IMR-90 (cell line): ENCODE data around the gene AMBRA1. TPM values are rescaled to one million over a fixed set of nuclear protein-coding genes. Genes with fewer than 3 reads are reported as not detected.
A peak's percentile ranks its signal among the peaks of the same experiment; 100 is the strongest.

Experiments used
- ATAC-seq: fragments of 200-7000 bp; cut with Tn5 transposase; 2 replicates; pipeline ENCODE4 v1.9.1; 2020; ENCODE audit warnings: low read depth, mild to moderate bottlenecking, moderate library complexity
- BruUV-seq: library from RNA; stranded (reverse); fragments of 400-500 nt; replicated peaks from 2 replicates; lab custom pipeline; 2021; lab: Mats Ljungman, UMichigan
- CTCF ChIA-PET: fragments of 300-600 bp; formaldehyde crosslinking; extraction: SDS; loops from one replicate; lab custom pipeline; 2021; ENCODE audit warnings: antibody characterized with exemption; lab: Yijun Ruan, JAX
- POLR2A ChIA-PET: fragments of 300-600 bp; sonication (Branson Sonifier 250); formaldehyde crosslinking; loops from one replicate; lab custom pipeline; 2022; ENCODE audit warnings: antibody characterized with exemption; ENCODE audit not compliant: unreplicated experiment; lab: Charles Lee
- DNase-seq: peaks from one replicate; pipeline ENCODE4 v3.0.0; 2013
- H2AFZ ChIP-seq: replicated peaks from 2 replicates; pipeline ENCODE3; 2013; ENCODE audit warnings: low read length, mild to moderate bottlenecking; ENCODE audit not compliant: poor library complexity
- H2AK5ac ChIP-seq: 2 replicates; pipeline ENCODE4 v1.6.1; 2013; ENCODE audit warnings: low read depth, low read length, inconsistent platforms
- H2AK9ac ChIP-seq: replicated peaks from 2 replicates; pipeline ENCODE3; 2013; ENCODE audit warnings: mild to moderate bottlenecking, low read depth, low read length, moderate library complexity; ENCODE audit not compliant: poor library complexity
- H2BK120ac ChIP-seq: 2 replicates; pipeline ENCODE4 v1.6.1; 2013; ENCODE audit warnings: low read depth, low read length, inconsistent platforms
- H2BK15ac ChIP-seq: 3 replicates; pipeline ENCODE4 v1.6.1; 2013; ENCODE audit warnings: low read depth, low read length, inconsistent platforms
- H2BK20ac ChIP-seq: 2 replicates; pipeline ENCODE4 v1.6.1; 2013; ENCODE audit warnings: low read depth, mild to moderate bottlenecking, inconsistent platforms, low read length, moderate library complexity
- H2BK5ac ChIP-seq: 2 replicates; pipeline ENCODE4 v1.6.1; 2013; ENCODE audit warnings: mild to moderate bottlenecking, low read depth, low read length, inconsistent platforms; ENCODE audit not compliant: poor library complexity, severe bottlenecking
- H3K14ac ChIP-seq: replicated peaks from 2 replicates; pipeline ENCODE4 v1.6.1; 2013; ENCODE audit warnings: low read depth, low read length, inconsistent platforms
- H3K18ac ChIP-seq: 2 replicates; pipeline ENCODE4 v1.6.1; 2013; ENCODE audit warnings: low read depth, low read length, control low read depth
- H3K23ac ChIP-seq: 2 replicates; pipeline ENCODE4 v1.6.1; 2013; ENCODE audit warnings: low read depth, low read length, inconsistent platforms
- H3K27ac ChIP-seq: 2 replicates; pipeline ENCODE4 v1.5.1; 2013; ENCODE audit warnings: mild to moderate bottlenecking, control low read depth, low read length; ENCODE audit not compliant: insufficient read depth
- H3K27me3 ChIP-seq: 2 replicates; pipeline ENCODE4 v1.6.1; 2013; ENCODE audit warnings: low read length; ENCODE audit not compliant: control insufficient read depth, insufficient read depth
- H3K36me3 ChIP-seq: 2 replicates; pipeline ENCODE4 v1.6.1; 2013; ENCODE audit warnings: low read length, mixed read lengths; ENCODE audit not compliant: control insufficient read depth, insufficient read depth
- H3K4ac ChIP-seq: 2 replicates; pipeline ENCODE4 v1.6.1; 2013; ENCODE audit warnings: low read depth, low read length, inconsistent platforms
- H3K4me1 ChIP-seq: 2 replicates; pipeline ENCODE4 v1.6.1; 2013; ENCODE audit warnings: low read length, mixed read lengths; ENCODE audit not compliant: control insufficient read depth, insufficient read depth
- H3K4me2 ChIP-seq: 2 replicates; pipeline ENCODE4 v1.6.1; 2013; ENCODE audit warnings: low read depth, mild to moderate bottlenecking, control low read depth, low read length, moderate library complexity
- H3K4me3 ChIP-seq: 2 replicates; pipeline ENCODE4 v1.5.1; 2013; ENCODE audit warnings: low read depth, mild to moderate bottlenecking, control low read depth, low read length, moderate library complexity; ENCODE audit not compliant: insufficient read depth
- H3K56ac ChIP-seq: 2 replicates; pipeline ENCODE4 v1.6.1; 2013; ENCODE audit warnings: low read length, inconsistent platforms; ENCODE audit not compliant: insufficient read depth; ENCODE audit errors: extremely low read depth
- H3K79me1 ChIP-seq, 2 experiments: 2 replicates each; pipeline ENCODE4 v1.6.1; 2013; ENCODE audit warnings: low read length in 2 of 2, inconsistent platforms in 1 of 2, low read depth in 1 of 2
- H3K9ac ChIP-seq: 2 replicates; pipeline ENCODE4 v1.6.1; 2013; ENCODE audit warnings: low read depth, low read length, control low read depth
- H3K9me1 ChIP-seq: 2 replicates; pipeline ENCODE4 v1.6.1; 2013; ENCODE audit warnings: low read length, inconsistent platforms; ENCODE audit not compliant: insufficient read depth
- H3K9me3 ChIP-seq: 2 replicates; pipeline ENCODE4 v1.6.1; 2013; ENCODE audit warnings: low read length; ENCODE audit not compliant: control insufficient read depth, insufficient read depth
- H4K20me1 ChIP-seq: 2 replicates; pipeline ENCODE4 v1.6.1; 2013; ENCODE audit warnings: low read length, inconsistent platforms; ENCODE audit not compliant: insufficient read depth
- H4K5ac ChIP-seq: 2 replicates; pipeline ENCODE4 v1.6.1; 2013; ENCODE audit warnings: mild to moderate bottlenecking, low read depth, low read length, control low read depth
- H4K8ac ChIP-seq, 2 experiments: 2 replicates each; pipeline ENCODE4 v1.6.1; 2013; ENCODE audit warnings: low read depth in 2 of 2, low read length in 2 of 2, control low read depth in 1 of 2, inconsistent platforms in 1 of 2
- H4K91ac ChIP-seq: 2 replicates; pipeline ENCODE4 v1.6.1; 2013; ENCODE audit warnings: low read depth, low read length, inconsistent platforms; ENCODE audit not compliant: insufficient read depth
- CEBPB ChIP-seq: IDR thresholded peaks from 2 replicates; pipeline ENCODE4 v1.6.1; 2012; ENCODE audit warnings: low read depth, low read length, improper control_type of control experiment
- CHD1 ChIP-seq: IDR thresholded peaks from 2 replicates; pipeline ENCODE4 v1.6.1; 2012; ENCODE audit warnings: low read depth, low read length, improper control_type of control experiment
- CTCF ChIP-seq: conservative IDR thresholded peaks from 2 replicates; pipeline ENCODE4 v1.5.1; 2012; ENCODE audit warnings: mild to moderate bottlenecking, low read depth, low read length, improper control_type of control experiment
- ELK1 ChIP-seq: fragments of 150-350 bp; IDR thresholded peaks from 2 replicates; pipeline ENCODE4 v1.6.1; 2016; ENCODE audit warnings: low read depth, mild to moderate bottlenecking, low read length, moderate library complexity, borderline replicate concordance
- FOS ChIP-seq: fragments of 150-350 bp; IDR thresholded peaks from 2 replicates; pipeline ENCODE4 v1.6.1; 2016; ENCODE audit warnings: low read depth, low read length
- MAFK ChIP-seq: IDR thresholded peaks from 2 replicates; pipeline ENCODE4 v1.6.1; 2012; ENCODE audit warnings: low read depth, low read length, improper control_type of control experiment
- MAZ ChIP-seq: IDR thresholded peaks from 2 replicates; pipeline ENCODE4 v1.6.1; 2012; ENCODE audit warnings: low read depth, mild to moderate bottlenecking, low read length, improper control_type of control experiment, moderate library complexity, borderline replicate concordance
- MXI1 ChIP-seq: IDR thresholded peaks from 2 replicates; pipeline ENCODE4 v1.6.1; 2012; ENCODE audit warnings: low read depth, mild to moderate bottlenecking, low read length, moderate library complexity, borderline replicate concordance
- NFE2L2 ChIP-seq: fragments of 150-350 bp; IDR thresholded peaks from 2 replicates; pipeline ENCODE4 v1.6.1; 2016; ENCODE audit warnings: low read depth, mild to moderate bottlenecking, low read length
- POLR2A ChIP-seq: IDR thresholded peaks from 2 replicates; pipeline ENCODE4 v1.6.1; 2012; ENCODE audit warnings: mild to moderate bottlenecking, low read depth, low read length
- RCOR1 ChIP-seq: IDR thresholded peaks from 2 replicates; pipeline ENCODE4 v1.6.1; 2012; ENCODE audit warnings: mild to moderate bottlenecking, low read length, improper control_type of control experiment; ENCODE audit not compliant: insufficient replicate concordance
- RFX5 ChIP-seq: IDR thresholded peaks from 2 replicates; pipeline ENCODE4 v1.8.0; 2012; ENCODE audit warnings: low read depth, mild to moderate bottlenecking, low read length, moderate library complexity
- SMC3 ChIP-seq: fragments of 150-350 bp; IDR thresholded peaks from 2 replicates; pipeline ENCODE4 v1.6.1; 2016; ENCODE audit warnings: low read depth, mild to moderate bottlenecking, antibody characterized with exemption, low read length, moderate library complexity
- WGBS, 2 experiments: methylation state at CpG; one replicate each; pipeline versions ENCODE4 v1.1.5 to v1.1.7; 2013; ENCODE audit warnings: missing lambda C conversion rate in 2 of 2; ENCODE audit not compliant: insufficient read length in 1 of 2; ENCODE audit errors: extremely low coverage in 2 of 2; 5-methylcytosine and 5-hydroxymethylcytosine counted together
- dilution Hi-C: fragments of 300-500 bp; cut with HindIII; formaldehyde crosslinking; loops from one replicate; pipeline ENCODE4 v1.14.3; 2018; ENCODE audit warnings: low sequenced_read_pairs; ENCODE audit not compliant: unreplicated experiment
- in situ Hi-C: fragments of 300-500 bp; cut with MboI; formaldehyde crosslinking; loops from 3 replicates; pipeline ENCODE4 v1.14.3; 2019; ENCODE audit warnings: low sequenced_read_pairs, inconsistent platforms, mixed read lengths
- intact Hi-C: fragments of 100-400 bp; cut with micrococcal nuclease; formaldehyde crosslinking; loops from 2 replicates; pipeline ENCODE4 v1.10.0; 2022
- polyA plus RNA-seq, 3 experiments: library from polyadenylated mRNA; depleted of rRNA; stranded (reverse); fragments of >200 nt; gene quantifications; 2 replicates each; pipeline ENCODE4 v1.2.3, GENCODE V29; 2012; ENCODE audit warnings: low replicate concordance in 1 of 3
- total RNA-seq: library from RNA; depleted of rRNA; stranded (reverse); fragments of >200 nt; gene quantifications from 2 replicates; pipeline ENCODE4 v1.2.3, GENCODE V29; 2012

AMBRA1 gene
- total and polyA plus RNA-seq, 2 of the 4 experiments (the other 2 are of a cell fraction) = 9.4 to 18.3 TPM

GRCh38 chr11:46564459-46564858, 29.4 kb downstream of the AMBRA1 start:
- Histone ChIP-seq H4K8ac (no peak overlapping the region), H2BK20ac (no peak overlapping the region), H2AK9ac (no peak overlapping the region), H3K14ac (no peak overlapping the region), H3K4me2 (no peak overlapping the region), H3K9me3 (no peaks in the 10 kb centered on the region), H3K4ac (no peak overlapping the region), H4K5ac (no peak overlapping the region), H2BK15ac (no peak overlapping the region), H2AFZ (no peak overlapping the region), H3K27ac (no peak overlapping the region), H3K18ac (no peak overlapping the region), H3K9me1 (peaks cover 16% of the 10 kb centered on the region), H3K56ac (no peak overlapping the region), H4K20me1 (peaks cover 37% of the 10 kb centered on the region), H2BK5ac (no peak overlapping the region), H3K23ac (no peak overlapping the region), H3K79me1 (peaks cover 36 to 76% of the 10 kb centered on the region in 2 experiments), H3K36me3 (no peaks in the 10 kb centered on the region), H3K4me3 (no peak overlapping the region), H4K91ac (no peak overlapping the region), H3K27me3 (no peaks in the 10 kb centered on the region), H3K4me1 (peaks cover 8% of the 10 kb centered on the region), H2AK5ac (no peak overlapping the region), H3K9ac (no peak overlapping the region), H2BK120ac (no peak overlapping the region)
- peak; percentile 64 for DNase-seq
- peak; percentile 72 for ATAC-seq
- TF ChIP-seq MAZ (no peak), FOS (peak; percentile 57; the same call in 1 of the 2 replicates), CTCF (no peak), RFX5 (no peak), MXI1 (no peak), POLR2A (no peak), CHD1 (no peak), NFE2L2 (no peak), RCOR1 (no peak), SMC3 (no peak), MAFK (peak; percentile 38; the same call in 1 of the 2 replicates), CEBPB (no peak), ELK1 (no peak)
- ChIA-PET CTCF (interaction anchor here (0.6 kb wide), 1 partner anchor 30 kb away, joined by 7 read pairs; no protein-coding TSS in a partner anchor), POLR2A (no interaction called here)
- no CpG with 5 or more reads among the region's 1 CpG for WGBS, 2 experiments
- in situ Hi-C loops = no loop called here
- dilution Hi-C loops = no loop called here
- intact Hi-C loops = no loop called here
- no TSS peak for BruUV-seq
